ENCODE measurements around the gene HNRNPH3.

DNA sequence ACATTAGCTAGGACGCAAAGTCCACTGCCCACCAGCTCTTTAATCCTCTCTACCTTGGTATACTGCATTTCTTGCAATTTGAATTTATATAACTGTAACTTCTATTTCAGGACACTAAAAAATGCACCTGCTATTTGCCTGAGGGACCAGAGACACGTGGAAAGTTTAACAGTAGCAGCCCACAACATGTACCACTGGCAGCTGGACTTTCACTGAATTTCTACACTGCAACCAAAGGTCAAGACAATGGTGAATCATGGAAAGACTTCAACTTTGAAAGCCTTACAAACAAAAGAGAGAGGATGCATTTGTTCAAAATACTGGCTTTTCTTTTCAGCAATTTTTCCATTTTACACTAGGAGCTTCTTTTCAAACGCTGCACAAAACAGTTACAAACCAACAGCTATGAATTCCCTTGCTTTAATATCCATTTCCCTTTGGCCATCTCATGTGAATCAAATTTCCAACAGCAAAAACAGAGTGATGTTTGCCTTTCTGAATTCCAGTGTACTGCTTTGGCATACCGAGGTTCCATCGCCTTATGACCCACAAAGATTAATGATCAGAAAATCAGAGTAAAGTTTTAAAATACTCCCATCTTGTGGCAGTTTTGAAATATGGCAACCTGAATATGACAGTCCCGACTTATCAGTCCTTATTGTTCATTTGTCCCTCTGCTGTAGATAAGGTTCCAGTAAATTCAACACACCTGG lies 29.9 kb upstream of the HNRNPH3 start:
- no peak for TF ChIP-seq BACH2 (CRISPR knock-in tag; IDR thresholded peaks at IDR 0.05; ENCODE audit: borderline replicate concordance)
- no peak for TF ChIP-seq OSR1 (CRISPR knock-in tag; IDR thresholded peaks at IDR 0.05)
- TF ChIP-seq ZFP3 (CRISPR knock-in tag; IDR thresholded peaks at IDR 0.05): no peak
- TF ChIP-seq, protein P1, sequence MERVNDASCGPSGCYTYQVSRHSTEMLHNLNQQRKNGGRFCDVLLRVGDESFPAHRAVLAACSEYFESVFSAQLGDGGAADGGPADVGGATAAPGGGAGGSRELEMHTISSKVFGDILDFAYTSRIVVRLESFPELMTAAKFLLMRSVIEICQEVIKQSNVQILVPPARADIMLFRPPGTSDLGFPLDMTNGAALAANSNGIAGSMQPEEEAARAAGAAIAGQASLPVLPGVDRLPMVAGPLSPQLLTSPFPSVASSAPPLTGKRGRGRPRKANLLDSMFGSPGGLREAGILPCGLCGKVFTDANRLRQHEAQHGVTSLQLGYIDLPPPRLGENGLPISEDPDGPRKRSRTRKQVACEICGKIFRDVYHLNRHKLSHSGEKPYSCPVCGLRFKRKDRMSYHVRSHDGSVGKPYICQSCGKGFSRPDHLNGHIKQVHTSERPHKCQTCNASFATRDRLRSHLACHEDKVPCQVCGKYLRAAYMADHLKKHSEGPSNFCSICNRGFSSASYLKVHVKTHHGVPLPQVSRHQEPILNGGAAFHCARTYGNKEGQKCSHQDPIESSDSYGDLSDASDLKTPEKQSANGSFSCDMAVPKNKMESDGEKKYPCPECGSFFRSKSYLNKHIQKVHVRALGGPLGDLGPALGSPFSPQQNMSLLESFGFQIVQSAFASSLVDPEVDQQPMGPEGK (CRISPR knock-in tag; IDR thresholded peaks at IDR 0.05; ENCODE audit: borderline replicate concordance): no peak
- TF ChIP-seq RARB (CRISPR knock-in tag; IDR thresholded peaks at IDR 0.05): no peak
- no peak for TF ChIP-seq SNAI2 (CRISPR knock-in tag; IDR thresholded peaks at IDR 0.05)
- TF ChIP-seq ISL1 (CRISPR knock-in tag; IDR thresholded peaks at IDR 0.05): no peak
- TF ChIP-seq ZFP30 (CRISPR knock-in tag; IDR thresholded peaks at IDR 0.05): no peak
- TF ChIP-seq, protein P2, sequence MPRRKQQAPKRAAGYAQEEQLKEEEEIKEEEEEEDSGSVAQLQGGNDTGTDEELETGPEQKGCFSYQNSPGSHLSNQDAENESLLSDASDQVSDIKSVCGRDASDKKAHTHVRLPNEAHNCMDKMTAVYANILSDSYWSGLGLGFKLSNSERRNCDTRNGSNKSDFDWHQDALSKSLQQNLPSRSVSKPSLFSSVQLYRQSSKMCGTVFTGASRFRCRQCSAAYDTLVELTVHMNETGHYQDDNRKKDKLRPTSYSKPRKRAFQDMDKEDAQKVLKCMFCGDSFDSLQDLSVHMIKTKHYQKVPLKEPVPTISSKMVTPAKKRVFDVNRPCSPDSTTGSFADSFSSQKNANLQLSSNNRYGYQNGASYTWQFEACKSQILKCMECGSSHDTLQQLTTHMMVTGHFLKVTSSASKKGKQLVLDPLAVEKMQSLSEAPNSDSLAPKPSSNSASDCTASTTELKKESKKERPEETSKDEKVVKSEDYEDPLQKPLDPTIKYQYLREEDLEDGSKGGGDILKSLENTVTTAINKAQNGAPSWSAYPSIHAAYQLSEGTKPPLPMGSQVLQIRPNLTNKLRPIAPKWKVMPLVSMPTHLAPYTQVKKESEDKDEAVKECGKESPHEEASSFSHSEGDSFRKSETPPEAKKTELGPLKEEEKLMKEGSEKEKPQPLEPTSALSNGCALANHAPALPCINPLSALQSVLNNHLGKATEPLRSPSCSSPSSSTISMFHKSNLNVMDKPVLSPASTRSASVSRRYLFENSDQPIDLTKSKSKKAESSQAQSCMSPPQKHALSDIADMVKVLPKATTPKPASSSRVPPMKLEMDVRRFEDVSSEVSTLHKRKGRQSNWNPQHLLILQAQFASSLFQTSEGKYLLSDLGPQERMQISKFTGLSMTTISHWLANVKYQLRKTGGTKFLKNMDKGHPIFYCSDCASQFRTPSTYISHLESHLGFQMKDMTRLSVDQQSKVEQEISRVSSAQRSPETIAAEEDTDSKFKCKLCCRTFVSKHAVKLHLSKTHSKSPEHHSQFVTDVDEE (CRISPR knock-in tag; IDR thresholded peaks at IDR 0.05): no peak
- TF ChIP-seq, protein P3, sequence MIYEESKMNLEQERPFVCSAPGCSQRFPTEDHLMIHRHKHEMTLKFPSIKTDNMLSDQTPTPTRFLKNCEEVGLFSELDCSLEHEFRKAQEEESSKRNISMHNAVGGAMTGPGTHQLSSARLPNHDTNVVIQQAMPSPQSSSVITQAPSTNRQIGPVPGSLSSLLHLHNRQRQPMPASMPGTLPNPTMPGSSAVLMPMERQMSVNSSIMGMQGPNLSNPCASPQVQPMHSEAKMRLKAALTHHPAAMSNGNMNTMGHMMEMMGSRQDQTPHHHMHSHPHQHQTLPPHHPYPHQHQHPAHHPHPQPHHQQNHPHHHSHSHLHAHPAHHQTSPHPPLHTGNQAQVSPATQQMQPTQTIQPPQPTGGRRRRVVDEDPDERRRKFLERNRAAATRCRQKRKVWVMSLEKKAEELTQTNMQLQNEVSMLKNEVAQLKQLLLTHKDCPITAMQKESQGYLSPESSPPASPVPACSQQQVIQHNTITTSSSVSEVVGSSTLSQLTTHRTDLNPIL (CRISPR knock-in tag; IDR thresholded peaks at IDR 0.05; ENCODE audit: low read depth): no peak
- TF ChIP-seq, protein P4, sequence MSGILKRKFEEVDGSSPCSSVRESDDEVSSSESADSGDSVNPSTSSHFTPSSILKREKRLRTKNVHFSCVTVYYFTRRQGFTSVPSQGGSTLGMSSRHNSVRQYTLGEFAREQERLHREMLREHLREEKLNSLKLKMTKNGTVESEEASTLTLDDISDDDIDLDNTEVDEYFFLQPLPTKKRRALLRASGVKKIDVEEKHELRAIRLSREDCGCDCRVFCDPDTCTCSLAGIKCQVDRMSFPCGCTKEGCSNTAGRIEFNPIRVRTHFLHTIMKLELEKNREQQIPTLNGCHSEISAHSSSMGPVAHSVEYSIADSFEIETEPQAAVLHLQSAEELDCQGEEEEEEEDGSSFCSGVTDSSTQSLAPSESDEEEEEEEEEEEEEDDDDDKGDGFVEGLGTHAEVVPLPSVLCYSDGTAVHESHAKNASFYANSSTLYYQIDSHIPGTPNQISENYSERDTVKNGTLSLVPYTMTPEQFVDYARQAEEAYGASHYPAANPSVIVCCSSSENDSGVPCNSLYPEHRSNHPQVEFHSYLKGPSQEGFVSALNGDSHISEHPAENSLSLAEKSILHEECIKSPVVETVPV (CRISPR knock-in tag; IDR thresholded peaks at IDR 0.05): no peak
